GM15510 (cell line): ENCODE results near the gene CSNK1D.

Experiments used
- POLR2A ChIP-seq: IDR thresholded peaks from 3 replicates; pipeline ENCODE4 v1.6.1; 2011; ENCODE audit warnings: borderline replicate concordance; ENCODE audit not compliant: insufficient read length; ENCODE audit errors: extremely low read depth

Gene CSNK1D

DNA sequence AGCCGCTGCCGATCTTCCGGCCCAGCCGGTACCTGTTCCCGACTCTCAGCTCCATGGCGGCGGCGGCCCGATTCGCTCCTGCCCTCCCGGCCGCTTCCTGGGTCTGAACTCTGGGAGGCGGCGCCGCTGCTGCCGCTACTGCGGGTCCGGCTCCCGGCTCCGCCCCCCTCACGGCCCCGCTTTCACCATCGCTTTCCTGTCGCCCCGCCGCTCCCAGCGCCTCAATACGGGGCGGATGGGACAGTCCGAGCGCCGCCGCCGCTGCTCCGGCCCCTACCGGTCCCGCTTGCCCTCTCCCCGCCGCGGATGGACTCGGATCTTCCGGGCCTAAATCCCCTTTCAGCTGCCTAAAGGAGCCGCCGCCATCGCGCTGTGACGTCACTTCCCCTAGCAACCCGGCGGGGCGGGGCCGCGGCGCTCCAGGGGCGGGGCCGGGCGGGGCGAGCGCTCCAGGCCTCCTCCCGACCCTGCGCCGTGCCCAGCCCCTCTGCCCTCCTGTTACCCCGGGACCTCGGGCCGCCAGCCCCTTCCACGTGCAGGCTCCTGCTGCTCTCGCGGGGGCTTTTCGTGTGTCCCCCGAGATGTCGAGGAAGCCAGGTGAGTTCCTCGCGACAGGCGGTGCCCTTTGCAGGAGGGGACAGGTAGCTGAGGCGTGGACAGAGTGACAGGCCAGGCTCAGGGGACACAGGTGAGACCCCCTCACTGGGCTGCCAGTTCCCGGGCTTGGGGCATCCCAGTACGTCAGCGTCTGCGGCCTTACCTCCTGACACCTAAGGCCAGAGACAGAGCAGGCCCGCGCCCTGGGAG is at the start of gene CSNK1D:
Gene CSNK1D, minus strand, starts transcription at position 374 of the 807 bp plus-strand sequence. Its CDS starts 319 bp downstream, at position 55.
- peak; percentile 69 for TF ChIP-seq POLR2A

DNA sequence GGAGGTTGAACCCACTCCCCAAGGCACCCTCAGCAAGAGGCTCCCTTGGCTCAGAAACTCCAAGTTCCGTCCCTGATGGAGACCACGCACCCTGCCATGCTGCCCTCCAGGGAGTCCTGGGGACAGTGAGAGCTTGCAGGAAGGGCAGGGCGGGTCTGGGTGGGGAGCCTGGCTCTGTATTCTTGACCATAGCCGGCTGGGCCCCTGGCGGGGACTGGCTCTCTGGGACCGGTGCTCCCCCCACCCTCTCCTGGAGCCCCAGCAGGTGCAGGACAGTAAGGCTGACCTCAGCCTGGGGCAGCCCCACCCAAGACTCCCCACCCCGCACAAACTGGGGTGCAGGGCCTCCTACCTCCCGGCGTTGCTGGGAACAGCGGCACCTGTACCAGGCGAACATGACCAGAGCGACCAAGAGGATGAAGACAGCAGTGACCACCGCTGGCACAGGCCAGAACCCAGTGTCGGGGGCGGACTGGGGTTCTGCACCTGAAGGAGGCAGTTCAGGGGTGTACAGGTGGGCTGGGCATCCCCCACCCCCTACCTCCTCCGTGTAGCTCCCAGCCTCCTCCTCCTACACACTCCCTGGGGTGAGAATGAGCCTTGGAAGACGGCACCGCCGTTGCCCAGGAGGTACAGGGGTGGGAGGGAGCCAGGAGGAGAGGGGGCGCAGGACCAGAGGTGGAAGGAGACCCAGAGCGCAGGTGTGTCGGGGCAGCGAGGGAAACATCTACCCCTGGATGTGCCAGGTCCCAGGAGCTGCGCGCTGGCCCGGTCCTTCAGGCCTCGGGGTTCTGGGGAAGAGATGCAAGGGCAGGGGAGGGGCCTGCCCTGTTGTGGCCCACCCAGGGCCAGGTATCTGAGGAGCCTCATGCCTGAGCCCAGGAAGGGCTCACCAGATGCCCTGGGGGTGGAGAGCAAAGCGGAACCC is 49.3 kb upstream of the CSNK1D start:
- no peak for TF ChIP-seq POLR2A

DNA sequence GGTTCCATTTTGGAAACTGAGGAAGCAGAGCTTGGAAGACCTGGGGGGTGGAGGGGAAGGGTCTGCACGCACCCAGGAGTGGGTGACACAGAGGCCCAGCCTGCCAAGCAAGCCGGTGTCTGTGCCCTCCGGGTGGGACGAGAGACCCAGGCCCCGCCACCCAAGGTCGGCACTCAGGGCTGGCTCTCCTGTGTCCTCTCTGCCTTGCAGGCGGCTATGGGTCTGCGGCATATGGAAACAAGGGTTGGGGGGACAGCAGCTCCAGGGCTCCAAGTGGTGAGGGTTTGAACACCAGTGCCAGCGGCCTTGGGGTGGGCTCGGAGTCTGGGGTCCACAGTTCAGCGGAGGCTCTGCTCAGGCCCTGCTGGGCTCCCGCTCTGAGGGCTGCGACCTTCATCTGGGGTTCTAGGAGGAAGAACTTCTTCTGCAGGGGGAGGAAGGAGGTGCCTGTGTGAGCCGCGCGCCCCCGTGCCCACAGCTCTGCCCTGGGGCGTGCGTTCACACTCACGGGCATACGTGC is 48.5 kb upstream of the CSNK1D start:
- no peak for TF ChIP-seq POLR2A

DNA sequence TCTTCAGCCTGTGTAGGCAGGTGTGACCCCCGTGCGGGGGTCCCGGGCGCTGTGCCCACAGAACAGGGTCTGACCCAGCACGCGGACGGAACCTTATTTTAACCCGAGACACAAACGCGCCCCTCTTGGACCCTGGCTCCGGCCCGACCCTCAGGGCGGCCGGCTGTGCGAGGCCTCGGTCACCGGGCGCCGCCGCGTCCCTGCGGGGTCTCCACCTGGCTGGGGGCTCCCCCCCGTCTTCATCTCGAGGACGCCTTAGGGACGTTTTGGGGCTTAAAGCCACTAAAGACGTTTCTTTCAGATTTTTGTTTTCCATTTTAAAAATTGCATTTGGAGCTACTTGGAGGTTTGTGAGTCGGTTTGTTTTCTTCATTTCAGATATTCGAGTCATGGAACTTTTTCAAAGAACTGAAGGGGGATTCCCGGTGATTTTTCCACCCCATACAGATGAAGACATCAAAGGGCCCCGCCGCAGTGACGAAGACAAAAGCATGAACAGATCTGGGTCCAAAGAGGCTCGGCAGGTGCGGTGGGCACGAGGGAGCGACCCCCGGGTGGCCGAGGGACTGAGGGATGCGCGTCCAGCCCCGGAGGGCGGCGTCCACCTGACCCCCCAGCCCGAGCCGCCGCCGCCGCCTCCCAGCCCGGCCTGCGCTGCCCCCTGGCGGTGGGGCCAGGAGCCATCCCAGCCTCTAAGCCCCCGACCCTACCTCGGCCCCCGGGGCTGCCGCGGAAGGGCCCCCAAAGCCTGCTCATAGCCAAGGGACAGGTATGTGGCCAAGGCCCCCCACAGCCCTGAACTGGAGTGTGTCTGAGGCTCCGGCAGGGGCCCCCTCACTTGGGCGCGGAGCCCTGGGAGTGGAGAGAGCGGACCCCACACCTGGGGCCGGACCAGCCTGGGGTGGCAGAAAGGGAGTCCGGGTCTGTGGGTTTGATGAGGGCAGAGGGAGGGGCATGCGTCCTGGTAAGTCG is 47.7 kb upstream of the CSNK1D start:
- no peak for TF ChIP-seq POLR2A

DNA sequence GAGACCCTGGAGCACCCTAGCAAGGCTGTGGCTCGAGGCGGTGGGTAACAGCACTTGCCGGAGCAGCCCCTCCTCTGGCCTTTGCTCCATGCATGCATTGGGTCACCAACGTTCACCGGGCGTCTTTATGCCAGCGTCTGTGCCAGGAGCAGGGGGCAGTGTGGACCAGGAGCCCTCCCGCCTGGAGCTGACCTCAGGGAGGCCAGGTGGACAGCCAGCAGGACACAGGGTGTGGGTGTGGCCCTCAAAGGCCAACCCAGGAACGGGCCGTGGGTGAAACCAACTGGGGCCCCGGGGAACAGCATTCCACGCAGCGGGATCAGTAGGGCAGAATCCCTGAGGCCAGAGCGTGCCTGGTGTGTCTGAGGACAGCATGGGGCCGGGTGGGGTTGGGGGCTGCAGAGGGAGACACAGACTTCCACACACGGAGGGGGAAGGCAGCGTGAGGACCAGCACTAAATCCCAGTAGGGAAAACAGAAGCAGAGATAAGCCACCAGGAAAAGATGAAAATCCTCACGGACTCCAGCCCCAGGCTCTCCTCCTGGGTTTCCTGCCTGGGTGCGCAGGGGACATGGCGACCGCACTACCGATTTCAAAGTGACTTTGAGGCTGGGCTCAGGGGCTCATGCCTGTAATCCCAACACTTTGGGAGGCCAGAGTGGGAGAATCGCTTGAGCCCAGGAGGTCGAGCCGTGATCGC is 46.8 kb upstream of the CSNK1D start:
- no peak for TF ChIP-seq POLR2A

DNA sequence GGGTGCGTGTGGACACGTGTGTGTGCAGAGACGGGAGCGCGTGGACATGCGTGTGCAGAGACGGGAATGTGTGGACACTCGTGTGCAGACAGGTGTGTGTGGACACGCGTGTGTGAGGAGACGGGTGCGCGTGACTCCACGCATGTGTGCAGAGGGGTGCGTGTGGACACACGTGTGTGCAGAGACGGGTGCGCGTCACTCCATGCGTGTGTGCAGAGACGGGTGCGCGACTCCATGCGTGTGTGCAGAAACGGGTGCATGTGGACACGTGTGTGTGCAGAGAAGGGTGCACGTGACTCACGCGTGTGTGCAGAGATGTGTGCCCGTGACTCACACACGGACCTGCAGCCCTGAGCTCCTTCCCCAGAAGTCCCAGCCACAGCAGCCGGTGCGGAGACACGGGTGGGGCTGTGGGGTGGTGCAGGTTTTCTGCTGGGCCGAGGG is 46.1 kb upstream of the CSNK1D start:
- TF ChIP-seq POLR2A = no peak

DNA sequence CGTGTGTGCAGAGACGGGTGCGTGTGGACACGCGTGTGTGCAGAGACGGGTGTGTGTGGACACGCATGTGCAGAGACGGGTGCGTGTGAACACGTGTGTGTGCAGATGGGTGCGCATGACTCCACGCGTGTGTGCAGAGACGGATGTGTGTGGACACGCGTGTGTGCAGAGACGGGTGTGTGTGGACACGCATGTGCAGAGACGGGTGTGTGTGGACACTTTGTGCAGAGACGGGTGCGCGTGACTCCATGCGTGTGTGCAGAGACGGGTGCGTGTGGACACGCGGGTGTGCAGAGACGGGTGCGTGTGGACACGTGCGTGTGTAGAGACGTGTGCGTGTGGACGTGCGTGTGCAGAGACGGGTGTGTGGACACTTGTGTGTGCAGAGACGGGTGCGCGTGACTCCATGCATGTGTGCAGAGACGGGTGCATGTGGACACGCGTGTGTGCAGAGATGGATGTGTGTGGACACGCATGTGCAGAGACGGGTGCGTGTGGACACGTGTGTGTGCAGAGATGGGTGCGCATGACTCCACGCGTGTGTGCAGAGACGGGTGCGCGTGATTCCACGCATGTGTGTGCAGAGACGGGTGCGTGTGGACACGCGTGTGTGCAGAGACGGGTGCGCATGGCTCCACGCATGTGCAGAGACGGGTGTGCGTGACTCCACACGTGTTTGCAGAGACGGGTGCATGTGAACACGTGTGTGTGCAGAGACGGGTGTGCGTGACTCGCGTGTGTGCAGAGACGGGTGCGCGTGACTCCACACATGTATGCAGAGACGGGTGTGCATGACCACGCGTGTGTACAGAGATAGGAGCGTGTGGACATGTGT is 45.5 kb upstream of the CSNK1D start:
- TF ChIP-seq POLR2A = no peak

DNA sequence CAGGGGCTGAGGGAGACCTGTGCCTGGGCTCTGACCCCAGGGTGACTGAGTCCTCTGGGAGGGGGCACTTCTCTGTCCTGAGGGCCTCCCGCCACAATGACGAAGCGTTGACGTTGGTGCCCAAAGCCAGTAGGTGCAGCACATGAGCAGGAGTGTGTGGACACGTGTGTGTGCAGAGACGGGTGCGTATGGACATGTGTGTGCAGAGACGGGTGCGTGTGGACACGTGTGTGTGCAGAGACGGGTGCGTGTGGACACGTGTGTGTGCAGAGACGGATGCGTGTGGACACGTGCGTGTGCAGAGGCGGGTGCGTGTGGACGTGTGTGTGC is 44.6 kb upstream of the CSNK1D start:
- TF ChIP-seq POLR2A = no peak

DNA sequence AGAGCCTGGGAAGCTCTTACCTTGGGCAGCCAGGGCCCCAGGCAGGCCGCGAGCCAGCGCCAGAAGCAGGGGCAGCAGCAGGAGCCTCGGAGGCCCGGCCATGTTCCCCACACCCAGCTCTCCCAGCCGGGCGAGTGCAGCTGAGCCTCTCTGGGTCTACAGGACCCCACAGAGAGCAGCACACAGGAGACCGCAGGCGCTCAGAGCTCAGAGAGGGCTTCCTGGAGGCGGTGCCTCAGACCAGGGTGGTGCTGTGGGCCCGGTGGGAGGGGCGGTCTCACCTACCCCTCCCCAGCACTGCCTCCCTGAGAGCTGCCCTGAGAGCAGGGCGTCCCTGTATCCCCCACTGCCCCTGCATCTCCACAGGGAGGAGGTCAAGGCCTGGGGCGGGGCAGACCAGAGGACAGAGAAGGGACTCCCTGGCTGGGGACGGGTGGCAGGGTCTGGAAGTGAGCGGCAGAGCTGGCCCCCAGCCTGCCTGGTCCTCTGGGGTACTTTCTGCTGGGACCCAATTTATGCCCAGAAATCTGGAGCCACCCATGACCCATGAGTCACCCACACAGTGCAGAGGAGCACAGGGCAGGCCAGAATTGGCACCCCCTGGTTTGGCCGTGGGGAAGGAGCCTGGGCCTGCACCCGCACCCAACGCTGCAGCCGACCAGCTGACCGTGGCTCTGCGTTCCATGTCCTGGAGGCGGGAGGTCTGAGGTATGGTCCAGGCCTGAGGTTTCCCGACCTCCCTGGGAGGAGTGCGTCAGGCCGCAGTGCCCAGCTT is 44.1 kb upstream of the CSNK1D start, which contains the start of gene CD7:
Gene CD7, minus strand, starts transcription at position 215 of the 775 bp plus-strand sequence. Its CDS starts 113 bp downstream, at position 102.
- no peak for TF ChIP-seq POLR2A

DNA sequence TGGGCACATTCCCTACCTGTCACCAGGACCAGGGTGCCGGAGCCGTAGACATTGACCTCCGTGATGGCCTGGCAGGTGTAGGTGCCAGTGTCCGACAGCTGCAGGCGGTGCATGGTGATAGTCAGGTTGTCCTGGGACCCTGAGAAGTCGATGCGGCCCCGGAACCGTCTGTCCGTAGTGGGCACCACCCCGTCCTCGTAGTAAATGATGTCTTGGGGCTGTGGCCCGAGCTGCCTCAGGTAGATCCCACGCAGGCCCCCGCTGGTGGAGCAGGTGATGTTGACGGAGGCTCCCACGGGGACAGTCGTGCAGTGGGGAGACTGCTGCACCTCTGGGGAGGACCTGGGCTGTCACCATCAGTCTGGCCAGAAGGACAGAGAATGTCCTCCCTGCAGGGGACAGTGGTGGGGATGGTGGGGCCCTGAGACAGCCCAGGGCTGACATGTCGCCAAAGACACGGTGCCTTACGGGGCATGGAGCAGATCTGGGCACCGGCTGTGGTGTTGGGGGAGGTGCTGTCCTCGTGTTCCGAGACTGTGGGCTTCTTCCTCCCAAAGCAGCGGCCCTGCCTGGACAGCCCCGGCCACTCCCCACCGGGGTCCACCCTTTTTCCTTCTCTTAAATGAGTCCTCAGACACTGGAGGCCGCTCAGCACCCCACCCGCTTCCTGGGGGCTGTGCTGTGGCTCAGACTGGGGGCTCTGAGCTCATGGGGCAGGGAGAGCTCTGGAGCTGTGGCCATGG is 43.3 kb upstream of the CSNK1D start:
- TF ChIP-seq POLR2A = no peak

DNA sequence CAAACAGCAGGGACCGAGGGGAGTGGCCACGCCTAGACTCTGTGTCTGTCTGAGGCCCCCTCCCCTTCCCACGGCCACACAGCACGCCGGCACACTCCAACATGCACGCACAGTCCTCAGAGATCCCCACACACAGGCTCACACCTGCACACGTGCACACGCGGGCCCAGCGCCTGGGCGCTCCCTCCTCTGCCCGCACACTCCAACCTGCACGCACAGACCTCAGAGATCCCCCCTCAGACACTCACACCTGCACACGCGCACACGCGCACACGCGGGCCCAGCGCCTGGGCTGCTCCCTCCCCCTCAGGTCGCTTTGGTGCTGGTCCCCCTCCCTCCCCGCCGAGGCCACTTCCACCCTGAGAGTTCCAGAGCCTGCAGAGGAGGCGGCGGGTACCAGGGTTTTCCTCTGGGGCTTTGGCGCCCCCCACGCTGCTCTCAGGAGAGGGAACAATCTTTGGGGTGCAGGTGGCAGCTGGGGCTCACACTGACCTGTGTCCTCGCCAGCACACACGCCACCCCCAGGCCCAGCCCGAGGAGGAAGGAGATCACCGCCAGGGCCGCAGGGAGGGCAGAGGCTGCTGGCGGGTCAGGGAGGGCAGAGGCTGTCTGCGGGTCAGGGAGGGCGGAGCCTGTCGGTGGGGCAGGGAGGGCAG is 42.3 kb upstream of the CSNK1D start:
- TF ChIP-seq POLR2A = no peak
